Hepatocyte (in vitro differentiated cells): ENCODE data around the gene SLC25A21.

ENCODE experiments used
- EZH2 ChIP-seq: fragments of 200-600 bp; sonication (generic); IDR thresholded peaks from 2 replicates; pipeline ENCODE4 v1.6.1; 2016; ENCODE audit warnings: antibody characterized with exemption, mild to moderate bottlenecking, borderline replicate concordance
- EZH2phosphoT487 ChIP-seq: fragments of 200-600 bp; sonication (generic); IDR thresholded peaks from one replicate; pipeline ENCODE4 v1.6.1; 2018; ENCODE audit warnings: antibody characterized with exemption, mild to moderate bottlenecking, low read depth, moderate library complexity; ENCODE audit not compliant: unreplicated experiment, severe bottlenecking
- TF ChIP-seq, protein P1 (sequence below): fragments of 200-600 bp; sonication (generic); IDR thresholded peaks from 2 replicates; pipeline ENCODE4 v1.5.1; 2016; ENCODE audit warnings: antibody characterized with exemption, mild to moderate bottlenecking; ENCODE audit not compliant: poor library complexity

- TF ChIP-seq, protein P1, sequence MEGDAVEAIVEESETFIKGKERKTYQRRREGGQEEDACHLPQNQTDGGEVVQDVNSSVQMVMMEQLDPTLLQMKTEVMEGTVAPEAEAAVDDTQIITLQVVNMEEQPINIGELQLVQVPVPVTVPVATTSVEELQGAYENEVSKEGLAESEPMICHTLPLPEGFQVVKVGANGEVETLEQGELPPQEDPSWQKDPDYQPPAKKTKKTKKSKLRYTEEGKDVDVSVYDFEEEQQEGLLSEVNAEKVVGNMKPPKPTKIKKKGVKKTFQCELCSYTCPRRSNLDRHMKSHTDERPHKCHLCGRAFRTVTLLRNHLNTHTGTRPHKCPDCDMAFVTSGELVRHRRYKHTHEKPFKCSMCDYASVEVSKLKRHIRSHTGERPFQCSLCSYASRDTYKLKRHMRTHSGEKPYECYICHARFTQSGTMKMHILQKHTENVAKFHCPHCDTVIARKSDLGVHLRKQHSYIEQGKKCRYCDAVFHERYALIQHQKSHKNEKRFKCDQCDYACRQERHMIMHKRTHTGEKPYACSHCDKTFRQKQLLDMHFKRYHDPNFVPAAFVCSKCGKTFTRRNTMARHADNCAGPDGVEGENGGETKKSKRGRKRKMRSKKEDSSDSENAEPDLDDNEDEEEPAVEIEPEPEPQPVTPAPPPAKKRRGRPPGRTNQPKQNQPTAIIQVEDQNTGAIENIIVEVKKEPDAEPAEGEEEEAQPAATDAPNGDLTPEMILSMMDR = no peak
- TF ChIP-seq EZH2 = no peak
- TF ChIP-seq EZH2phosphoT487 = no peak
These were observed 497.7 kb downstream of the SLC25A21 start for GRCh38 chr14:36674659-36675058.
